Measurements from ENCODE around the gene MTARC1.

The MTARC1 gene

DNA sequence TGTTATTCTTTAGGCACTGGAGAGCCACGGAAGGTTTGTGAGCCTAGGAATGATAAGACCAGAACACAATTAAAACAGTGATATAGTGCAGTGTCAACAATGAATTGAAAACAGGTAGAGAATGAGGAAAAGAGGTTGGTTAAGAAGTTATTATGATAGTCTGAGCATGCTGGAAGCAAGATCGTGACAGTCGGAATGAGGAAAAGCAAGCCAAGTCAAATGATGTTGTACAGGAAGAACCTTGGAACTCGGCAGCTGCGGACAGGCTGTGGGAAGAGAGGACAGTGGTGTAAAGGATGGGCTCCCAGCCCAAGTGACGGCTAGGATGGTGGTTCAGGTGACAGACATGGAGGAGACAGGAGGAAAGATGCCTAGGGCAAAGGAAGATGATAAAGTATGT lies 25.6 kb downstream of the MTARC1 start:
- Histone ChIP-seq H3K27me3 (ENCODE audit: control insufficient read depth, insufficient read depth, low read length, poor library complexity, severe bottlenecking) (no peaks in the 10 kb centered on the region), H3K36me3 (ENCODE audit: control insufficient read depth, insufficient read depth, low read length) (no peaks in the 10 kb centered on the region), H3K27ac (ENCODE audit: insufficient read depth, low read depth, low read length, poor library complexity, severe bottlenecking) (no peak overlapping the region), H3K9me3 (ENCODE audit: control insufficient read depth, low read length) (no peaks in the 10 kb centered on the region), H3K4me3 (ENCODE audit: insufficient read depth, low read depth, low read length) (no peak overlapping the region), H3K4me1 (ENCODE audit: control insufficient read depth, insufficient read depth, low read length) (no peaks in the 10 kb centered on the region)
- WGBS, 2 experiments, result 78 to 79% methylated on average over 6 of the region's 6 CpGs

GRCh38 chr1:220813013-220813412 lies 26.3 kb downstream of the MTARC1 start:
- H3K4me1 ChIP-seq (ENCODE audit: control insufficient read depth, insufficient read depth, low read length), result no peaks in the 10 kb centered on the region
- WGBS, 2 experiments, result 77% methylated on average over 12 of the region's 12 CpGs
- H3K27ac ChIP-seq (ENCODE audit: insufficient read depth, low read depth, low read length, poor library complexity, severe bottlenecking), result no peak overlapping the region
- H3K9me3 ChIP-seq (ENCODE audit: control insufficient read depth, low read length), result no peaks in the 10 kb centered on the region
- H3K27me3 ChIP-seq (ENCODE audit: control insufficient read depth, insufficient read depth, low read length, poor library complexity, severe bottlenecking), result no peaks in the 10 kb centered on the region
- H3K4me3 ChIP-seq (ENCODE audit: insufficient read depth, low read depth, low read length), result no peak overlapping the region
- no peaks in the 10 kb centered on the region for H3K36me3 ChIP-seq (ENCODE audit: control insufficient read depth, insufficient read depth, low read length)

DNA sequence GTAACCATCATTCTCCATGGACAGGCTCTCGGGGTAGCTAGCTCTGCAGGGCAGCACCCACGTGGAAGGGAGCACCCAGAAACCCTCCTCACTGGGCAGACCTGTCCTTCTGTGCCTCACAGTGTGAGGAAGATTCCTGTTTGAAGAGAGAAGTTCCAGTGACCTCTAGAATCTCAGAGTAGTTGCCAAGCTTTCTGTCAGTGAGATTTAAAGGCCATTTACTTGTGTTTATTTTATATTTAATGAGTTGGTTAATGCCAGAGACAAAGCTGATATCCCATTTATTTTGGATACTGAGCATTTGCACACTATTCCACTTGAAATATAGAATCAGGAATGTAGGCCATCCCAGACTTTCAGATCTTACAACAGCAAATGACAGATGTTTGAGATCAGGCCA lies 28.7 kb downstream of the MTARC1 start:
- Histone ChIP-seq H3K4me1 (ENCODE audit: control insufficient read depth, insufficient read depth, low read length) (no peaks in the 10 kb centered on the region), H3K27me3 (ENCODE audit: control insufficient read depth, insufficient read depth, low read length, poor library complexity, severe bottlenecking) (no peaks in the 10 kb centered on the region), H3K27ac (ENCODE audit: insufficient read depth, low read depth, low read length, poor library complexity, severe bottlenecking) (no peak overlapping the region), H3K4me3 (ENCODE audit: insufficient read depth, low read depth, low read length) (no peak overlapping the region), H3K36me3 (ENCODE audit: control insufficient read depth, insufficient read depth, low read length) (no peaks in the 10 kb centered on the region), H3K9me3 (ENCODE audit: control insufficient read depth, low read length) (no peaks in the 10 kb centered on the region)
- WGBS, 2 experiments, result 83 to 93% methylated on average over 2 of the region's 2 CpGs

DNA sequence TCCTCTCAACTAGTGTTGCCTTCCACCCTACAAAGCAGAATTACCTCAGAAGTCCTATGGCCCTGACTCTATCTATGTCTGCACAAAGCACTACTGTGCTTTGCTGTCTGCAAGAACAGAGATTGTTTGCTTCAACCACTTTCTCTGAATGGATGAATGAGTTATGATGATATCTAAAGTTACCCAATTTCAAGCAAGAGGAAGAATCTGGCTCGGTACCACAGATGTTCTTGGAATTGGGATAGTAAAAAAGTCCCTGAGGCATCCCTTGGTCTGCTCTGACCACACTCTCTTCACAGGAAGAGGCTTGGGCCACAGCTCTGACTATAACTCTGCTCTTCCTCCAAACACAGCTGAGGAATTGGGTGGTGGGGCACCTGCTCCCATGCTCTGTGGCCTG lies 31.2 kb downstream of the MTARC1 start:
- Histone ChIP-seq H3K27ac (ENCODE audit: insufficient read depth, low read depth, low read length, poor library complexity, severe bottlenecking) (no peak overlapping the region), H3K4me1 (ENCODE audit: control insufficient read depth, insufficient read depth, low read length) (no peaks in the 10 kb centered on the region), H3K4me3 (ENCODE audit: insufficient read depth, low read depth, low read length) (no peak overlapping the region), H3K27me3 (ENCODE audit: control insufficient read depth, insufficient read depth, low read length, poor library complexity, severe bottlenecking) (no peaks in the 10 kb centered on the region), H3K36me3 (ENCODE audit: control insufficient read depth, insufficient read depth, low read length) (no peaks in the 10 kb centered on the region), H3K9me3 (ENCODE audit: control insufficient read depth, low read length) (no peaks in the 10 kb centered on the region)
- 93 to 100% methylated on average over 1 of the region's 1 CpG for WGBS, 2 experiments

DNA sequence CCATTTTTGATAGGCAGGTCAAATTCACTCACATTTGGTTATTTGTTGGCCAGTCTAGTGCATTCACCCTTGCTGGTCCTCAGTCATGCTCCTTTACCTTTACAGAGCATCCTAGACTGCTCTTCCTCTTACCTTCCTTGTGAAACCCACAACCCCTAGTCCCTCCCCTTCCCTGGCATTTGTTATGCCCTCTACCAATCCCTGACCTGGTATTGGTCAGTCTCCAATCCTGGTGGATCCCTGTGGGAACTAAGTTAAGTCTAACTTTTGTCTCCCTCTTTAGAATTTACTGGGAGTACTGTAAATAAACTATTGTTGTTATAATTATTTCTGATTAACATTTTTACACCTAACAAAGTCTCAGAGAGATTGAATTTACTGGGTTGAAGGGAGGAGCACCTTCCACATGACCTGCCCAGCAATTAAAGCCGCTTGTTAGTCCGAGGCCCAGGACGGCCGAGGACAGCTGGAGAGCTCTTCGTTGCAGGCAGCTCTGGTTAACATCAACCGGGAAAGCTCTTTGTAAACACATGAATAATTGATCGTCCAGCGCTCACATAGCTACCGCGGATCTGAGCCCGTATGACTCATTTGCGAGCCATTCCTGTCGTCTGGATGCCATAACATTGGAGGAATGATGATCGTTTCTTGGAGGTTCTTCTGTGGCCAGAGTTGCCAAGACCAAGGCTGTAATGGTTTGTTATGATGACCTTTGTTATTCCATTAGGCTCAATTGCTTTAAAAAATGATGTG lies 31.9 kb downstream of the MTARC1 start:
- H3K36me3 ChIP-seq (ENCODE audit: control insufficient read depth, insufficient read depth, low read length), result no peaks in the 10 kb centered on the region
- no peaks in the 10 kb centered on the region for H3K9me3 ChIP-seq (ENCODE audit: control insufficient read depth, low read length)
- no peak overlapping the region for H3K4me3 ChIP-seq (ENCODE audit: insufficient read depth, low read depth, low read length)
- H3K4me1 ChIP-seq (ENCODE audit: control insufficient read depth, insufficient read depth, low read length), result no peaks in the 10 kb centered on the region
- no peaks in the 10 kb centered on the region for H3K27me3 ChIP-seq (ENCODE audit: control insufficient read depth, insufficient read depth, low read length, poor library complexity, severe bottlenecking)
- 58 to 67% methylated on average over 14 of the region's 14 CpGs for WGBS, 2 experiments
- H3K27ac ChIP-seq (ENCODE audit: insufficient read depth, low read depth, low read length, poor library complexity, severe bottlenecking), result no peak overlapping the region

DNA sequence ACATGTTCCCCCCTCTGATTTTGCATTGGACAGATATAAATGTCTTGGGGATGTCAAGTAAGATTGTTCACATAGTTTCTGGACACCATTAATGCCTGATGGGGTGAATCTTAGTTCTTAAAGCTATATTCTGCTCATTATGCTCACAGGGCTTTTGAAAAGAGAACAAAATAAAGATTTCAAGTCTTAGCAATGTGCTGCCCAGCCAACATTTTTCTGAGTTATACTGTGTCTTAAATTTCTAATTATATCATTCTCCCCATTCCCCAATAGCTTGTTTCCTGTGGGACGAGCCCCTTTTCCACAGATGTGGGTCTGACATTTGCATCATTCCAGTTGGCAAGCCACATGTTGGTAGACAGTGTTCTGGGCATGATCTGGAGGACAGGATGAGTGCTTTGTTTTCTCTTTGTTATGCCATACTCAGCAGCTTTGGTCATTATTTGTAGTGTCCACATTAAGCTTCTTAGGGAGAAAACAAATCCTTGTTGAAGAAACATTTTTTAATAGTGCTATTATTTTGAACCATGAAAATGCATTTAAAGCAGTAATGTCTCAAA lies 32.8 kb downstream of the MTARC1 start:
- no peak overlapping the region for H3K27ac ChIP-seq (ENCODE audit: insufficient read depth, low read depth, low read length, poor library complexity, severe bottlenecking)
- no peaks in the 10 kb centered on the region for H3K27me3 ChIP-seq (ENCODE audit: control insufficient read depth, insufficient read depth, low read length, poor library complexity, severe bottlenecking)
- WGBS, 2 experiments, result 89 to 100% methylated on average over 1 of the region's 1 CpG
- H3K4me3 ChIP-seq (ENCODE audit: insufficient read depth, low read depth, low read length), result no peak overlapping the region
- H3K36me3 ChIP-seq (ENCODE audit: control insufficient read depth, insufficient read depth, low read length), result no peaks in the 10 kb centered on the region
- H3K4me1 ChIP-seq (ENCODE audit: control insufficient read depth, insufficient read depth, low read length), result no peaks in the 10 kb centered on the region
- no peaks in the 10 kb centered on the region for H3K9me3 ChIP-seq (ENCODE audit: control insufficient read depth, low read length)

GRCh38 chr1:220824031-220824989 lies 37.6 kb downstream of the MTARC1 start:
- 89 to 94% methylated on average over 9 of the region's 9 CpGs for WGBS, 2 experiments
- Histone ChIP-seq H3K27me3 (ENCODE audit: control insufficient read depth, insufficient read depth, low read length, poor library complexity, severe bottlenecking) (no peaks in the 10 kb centered on the region), H3K36me3 (ENCODE audit: control insufficient read depth, insufficient read depth, low read length) (no peaks in the 10 kb centered on the region), H3K27ac (ENCODE audit: insufficient read depth, low read depth, low read length, poor library complexity, severe bottlenecking) (no peak overlapping the region), H3K9me3 (ENCODE audit: control insufficient read depth, low read length) (no peaks in the 10 kb centered on the region), H3K4me3 (ENCODE audit: insufficient read depth, low read depth, low read length) (no peak overlapping the region), H3K4me1 (ENCODE audit: control insufficient read depth, insufficient read depth, low read length) (no peaks in the 10 kb centered on the region)

GRCh38 chr1:220825819-220826551 lies 39.3 kb downstream of the MTARC1 start:
- Histone ChIP-seq H3K4me3 (ENCODE audit: insufficient read depth, low read depth, low read length) (no peak overlapping the region), H3K27me3 (ENCODE audit: control insufficient read depth, insufficient read depth, low read length, poor library complexity, severe bottlenecking) (no peaks in the 10 kb centered on the region), H3K9me3 (ENCODE audit: control insufficient read depth, low read length) (no peaks in the 10 kb centered on the region), H3K4me1 (ENCODE audit: control insufficient read depth, insufficient read depth, low read length) (no peaks in the 10 kb centered on the region), H3K36me3 (ENCODE audit: control insufficient read depth, insufficient read depth, low read length) (no peaks in the 10 kb centered on the region), H3K27ac (ENCODE audit: insufficient read depth, low read depth, low read length, poor library complexity, severe bottlenecking) (no peak overlapping the region)
- 92 to 99% methylated on average over 4 to 6 of the region's 6 CpGs for WGBS, 2 experiments

GRCh38 chr1:220826729-220827128 lies 40.0 kb downstream of the MTARC1 start:
- Histone ChIP-seq H3K4me1 (ENCODE audit: control insufficient read depth, insufficient read depth, low read length) (no peaks in the 10 kb centered on the region), H3K27ac (ENCODE audit: insufficient read depth, low read depth, low read length, poor library complexity, severe bottlenecking) (no peak overlapping the region), H3K9me3 (ENCODE audit: control insufficient read depth, low read length) (no peaks in the 10 kb centered on the region), H3K4me3 (ENCODE audit: insufficient read depth, low read depth, low read length) (no peak overlapping the region), H3K36me3 (ENCODE audit: control insufficient read depth, insufficient read depth, low read length) (no peaks in the 10 kb centered on the region), H3K27me3 (ENCODE audit: control insufficient read depth, insufficient read depth, low read length, poor library complexity, severe bottlenecking) (no peaks in the 10 kb centered on the region)
- 95% methylated on average over 5 of the region's 5 CpGs for WGBS, 2 experiments
